CD8-positive, alpha-beta memory T cell (primary cell): ENCODE measurements around the gene ZDHHC21. TPM values are rescaled to one million over a fixed set of nuclear protein-coding genes. Genes with fewer than 3 reads are reported as not detected.

ENCODE experiments used
- CTCF ChIA-PET: fragments of 350-600 bp; sonication (Branson Sonifier 250); formaldehyde crosslinking; loops from one replicate; lab custom pipeline; 2021; ENCODE audit warnings: antibody characterized with exemption; lab: Charles Lee
- POLR2A ChIA-PET: fragments of 350-600 bp; sonication (Branson Sonifier 250); formaldehyde crosslinking; loops from one replicate; lab custom pipeline; 2021; ENCODE audit warnings: antibody characterized with exemption; lab: Charles Lee
- DNase-seq, 5 donors: peaks; one replicate each; pipeline versions ENCODE4 v3.0.0 to v3.0.0-alpha.2; 2020 to 2022; ENCODE audit warnings: mixed read lengths in 1 of 5
- H3K27ac ChIP-seq: one replicate; pipeline ENCODE4 v1.7.0; 2013; ENCODE audit warnings: low read depth, mild to moderate bottlenecking, low read length, moderate library complexity
- H3K27me3 ChIP-seq: 2 replicates; pipeline ENCODE4 v1.7.0; 2013; ENCODE audit warnings: low read length, mild to moderate bottlenecking; ENCODE audit not compliant: insufficient read depth, poor library complexity, severe bottlenecking
- H3K36me3 ChIP-seq: 2 replicates; pipeline ENCODE4 v1.7.0; 2013; ENCODE audit warnings: mild to moderate bottlenecking, low read length, moderate library complexity; ENCODE audit not compliant: insufficient read depth
- H3K4me1 ChIP-seq: 2 replicates; pipeline ENCODE4 v1.7.0; 2013; ENCODE audit warnings: mild to moderate bottlenecking, low read length, moderate library complexity; ENCODE audit not compliant: insufficient read depth
- H3K4me3 ChIP-seq: 2 replicates; pipeline ENCODE4 v1.7.0; 2013; ENCODE audit warnings: mild to moderate bottlenecking, low read length
- H3K9me3 ChIP-seq: 2 replicates; pipeline ENCODE4 v1.7.0; 2013; ENCODE audit warnings: mild to moderate bottlenecking, low read length
- H3K27ac Mint-ChIP-seq, 8 donors: one replicate each; pipeline ENCODE4 v1.8.0; 2020 to 2021; ENCODE audit warnings: mixed read lengths in 8 of 8, mild to moderate bottlenecking in 6 of 8, inconsistent platforms in 3 of 8, moderate library complexity in 3 of 8
- H3K27me3 Mint-ChIP-seq, 2 donors: one replicate each; pipeline ENCODE4 v1.8.0; 2020 to 2021; ENCODE audit warnings: mixed read lengths in 2 of 2, mild to moderate bottlenecking in 1 of 2, moderate library complexity in 1 of 2
- H3K36me3 Mint-ChIP-seq, 3 donors: one replicate each; pipeline ENCODE4 v1.8.0; 2020 to 2021; ENCODE audit warnings: mixed read lengths in 3 of 3, inconsistent platforms in 1 of 3, mild to moderate bottlenecking in 1 of 3
- H3K4me1 Mint-ChIP-seq, 3 donors: one replicate each; pipeline ENCODE4 v1.8.0; 2020 to 2021; ENCODE audit warnings: mixed read lengths in 3 of 3, inconsistent platforms in 1 of 3, mild to moderate bottlenecking in 1 of 3
- H3K4me3 Mint-ChIP-seq, 7 donors: one replicate each; pipeline ENCODE4 v1.8.0; 2020 to 2021; ENCODE audit warnings: mixed read lengths in 7 of 7, mild to moderate bottlenecking in 6 of 7, moderate library complexity in 4 of 7, inconsistent platforms in 2 of 7
- H3K9me3 Mint-ChIP-seq, 5 donors: one replicate each; pipeline ENCODE4 v1.8.0; 2020 to 2022; ENCODE audit warnings: mixed read lengths in 5 of 5, mild to moderate bottlenecking in 3 of 5, moderate library complexity in 2 of 5, inconsistent platforms in 1 of 5
- polyA plus RNA-seq: library from polyadenylated mRNA; unstranded; fragments of 300-500 nt; fragmentation: Illumina TruSeq; gene quantifications from one replicate; pipeline ENCODE4 v1.2.3, GENCODE V29; 2021
- total RNA-seq, 2 experiments: library from RNA; stranded (reverse); gene quantifications; one replicate each; pipeline ENCODE4 v1.2.3, GENCODE V29; 2021

The ZDHHC21 gene
- total and polyA plus RNA-seq, 3 experiments from 2014 or later, result 1.7 to 7.4 (median 5.9) TPM

GRCh38 chr9:14633148-14633547 lies 60.1 kb downstream of the ZDHHC21 start:
- DNase-seq, result no peak
- Histone ChIP-seq H3K4me1 (no peaks in the 10 kb centered on the region), H3K4me3 (no peak overlapping the region), H3K9me3 (no peaks in the 10 kb centered on the region), H3K27me3 (no peaks in the 10 kb centered on the region), H3K27ac (no peak overlapping the region), H3K36me3 (no peaks in the 10 kb centered on the region)
- H3K27me3 Mint-ChIP-seq, result peaks cover 0 to 3% of the 10 kb centered on the region in 2 donors
- peaks cover 11 to 22% (median 12%) of the 10 kb centered on the region in 3 donors for H3K4me1 Mint-ChIP-seq
- H3K27ac Mint-ChIP-seq, result no peak overlapping the region
- H3K9me3 Mint-ChIP-seq, result no peaks in the 10 kb centered on the region
- POLR2A ChIA-PET, result no interaction called here
- H3K36me3 Mint-ChIP-seq, result peaks cover 25 to 36% (median 35%) of the 10 kb centered on the region in 3 donors
- H3K4me3 Mint-ChIP-seq, result no peak overlapping the region
- CTCF ChIA-PET, result no interaction called here

- no peaks in the 10 kb centered on the region for H3K36me3 ChIP-seq
- POLR2A ChIA-PET, result no interaction called here
- no peaks in the 10 kb centered on the region for H3K4me1 ChIP-seq
- CTCF ChIA-PET, result no interaction called here
- no peak overlapping the region for H3K4me3 Mint-ChIP-seq
- H3K27ac ChIP-seq, result no peak overlapping the region
- H3K4me3 ChIP-seq, result no peak overlapping the region
- no peak for DNase-seq
- no peaks in the 10 kb centered on the region for H3K27me3 ChIP-seq
- peaks cover 7 to 9% (median 8%) of the 10 kb centered on the region in 3 donors for H3K4me1 Mint-ChIP-seq
- H3K27ac Mint-ChIP-seq, result peak overlapping the region in 1 of 8 donors; percentile 36
- H3K36me3 Mint-ChIP-seq, result peaks cover 18 to 31% (median 23%) of the 10 kb centered on the region in 3 donors
- no peaks in the 10 kb centered on the region for H3K9me3 Mint-ChIP-seq
- no peaks in the 10 kb centered on the region for H3K9me3 ChIP-seq
- no peaks in the 10 kb centered on the region for H3K27me3 Mint-ChIP-seq
These were observed 65.7 kb downstream of the ZDHHC21 start for GRCh38 chr9:14627513-14627912.

DNA sequence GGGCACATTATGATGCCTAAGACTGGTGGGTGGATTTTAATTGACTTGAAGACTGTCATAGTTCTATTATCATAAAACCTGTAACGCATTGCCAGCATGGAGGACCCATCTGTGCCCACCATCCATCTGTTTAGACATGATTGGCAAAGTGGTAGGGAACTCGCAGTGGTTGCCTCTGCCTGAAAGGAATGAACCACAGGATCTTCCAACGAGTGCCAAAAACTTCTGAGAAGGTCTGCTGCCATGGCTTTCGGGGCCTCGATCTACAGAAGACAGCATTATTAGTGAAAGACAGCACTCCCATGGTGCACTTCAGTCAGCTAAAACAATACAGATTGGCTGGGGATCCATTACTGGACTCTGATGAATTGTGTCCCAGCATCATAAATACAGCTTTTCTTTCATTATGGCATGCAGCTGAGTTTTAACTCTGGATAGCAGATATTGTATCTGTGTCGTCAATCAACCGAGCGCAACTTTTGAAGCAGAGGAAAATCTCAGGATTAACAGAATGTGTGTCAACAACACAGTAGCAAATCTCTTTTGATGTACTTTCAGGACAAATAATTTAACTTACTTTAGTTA lies 74.3 kb downstream of the ZDHHC21 start:
- Histone ChIP-seq H3K36me3 (no peaks in the 10 kb centered on the region), H3K4me1 (no peaks in the 10 kb centered on the region), H3K9me3 (no peaks in the 10 kb centered on the region), H3K27me3 (no peaks in the 10 kb centered on the region), H3K4me3 (no peak overlapping the region), H3K27ac (no peak overlapping the region)
- Mint-ChIP-seq H3K27ac (peak overlapping the region in 1 of 8 donors; percentile 23), H3K27me3 (no peaks in the 10 kb centered on the region), H3K36me3 (peaks cover 6 to 12% (median 7%) of the 10 kb centered on the region in 3 donors), H3K9me3 (no peaks in the 10 kb centered on the region), H3K4me3 (no peak overlapping the region), H3K4me1 (no peaks in the 10 kb centered on the region)
- ChIA-PET CTCF (no interaction called here), POLR2A (no interaction called here)
- no peak for DNase-seq

- Mint-ChIP-seq H3K27me3 (no peaks in the 10 kb centered on the region), H3K4me1 (no peaks in the 10 kb centered on the region), H3K36me3 (peaks cover 0 to 11% (median 3%) of the 10 kb centered on the region in 3 donors), H3K9me3 (no peaks in the 10 kb centered on the region), H3K27ac (peak overlapping the region in 2 of 8 donors; percentile 7 to 24), H3K4me3 (no peak overlapping the region)
- H3K27me3 ChIP-seq, result no peaks in the 10 kb centered on the region
- POLR2A ChIA-PET, result no interaction called here
- H3K4me3 ChIP-seq, result no peak overlapping the region
- no peak overlapping the region for H3K27ac ChIP-seq
- no peaks in the 10 kb centered on the region for H3K4me1 ChIP-seq
- no peaks in the 10 kb centered on the region for H3K9me3 ChIP-seq
- peak in 2 of 5 donors; percentile 4 to 10 for DNase-seq
- CTCF ChIA-PET, result interaction anchor here (0.6 kb wide), 1 partner anchor 164 kb away, joined by 3 read pairs; no protein-coding TSS in a partner anchor
- H3K36me3 ChIP-seq, result no peaks in the 10 kb centered on the region
These were observed 76.8 kb downstream of the ZDHHC21 start for GRCh38 chr9:14616188-14616982.

DNA sequence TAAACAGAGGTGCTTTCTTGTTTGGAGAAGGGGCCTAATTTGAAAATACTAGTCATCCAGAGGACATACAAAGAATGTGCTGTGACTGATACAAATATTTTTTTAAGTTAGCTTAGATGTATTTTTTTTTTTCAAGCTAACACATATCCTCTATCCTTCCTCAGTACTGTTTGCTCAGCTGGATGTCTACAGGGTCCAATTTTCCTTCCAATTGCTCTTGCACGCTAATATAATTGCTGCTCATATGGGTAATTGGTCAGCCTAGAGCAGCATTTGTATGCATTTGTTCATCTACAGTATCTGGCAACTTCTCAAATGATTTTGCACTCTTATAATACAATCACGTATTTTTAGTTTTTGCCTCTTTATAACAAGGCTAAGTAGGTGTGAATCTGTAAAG lies 84.7 kb downstream of the ZDHHC21 start:
- Mint-ChIP-seq H3K4me3 (no peak overlapping the region), H3K9me3 (no peaks in the 10 kb centered on the region), H3K27me3 (no peaks in the 10 kb centered on the region), H3K36me3 (peaks cover 4 to 11% (median 6%) of the 10 kb centered on the region in 3 donors), H3K27ac (no peak overlapping the region), H3K4me1 (no peaks in the 10 kb centered on the region)
- no peak for DNase-seq
- no peaks in the 10 kb centered on the region for H3K9me3 ChIP-seq
- H3K4me1 ChIP-seq, result no peaks in the 10 kb centered on the region
- H3K36me3 ChIP-seq, result no peaks in the 10 kb centered on the region
- ChIA-PET CTCF (no interaction called here), POLR2A (no interaction called here)
- H3K4me3 ChIP-seq, result no peak overlapping the region
- no peaks in the 10 kb centered on the region for H3K27me3 ChIP-seq
- no peak overlapping the region for H3K27ac ChIP-seq

- no peaks in the 10 kb centered on the region for H3K27me3 ChIP-seq
- Mint-ChIP-seq H3K4me3 (no peak overlapping the region), H3K27me3 (peaks cover 0 to 1% of the 10 kb centered on the region in 2 donors), H3K36me3 (peaks cover 23 to 65% (median 27%) of the 10 kb centered on the region in 3 donors), H3K9me3 (peaks cover 16 to 40% (median 24%) of the 10 kb centered on the region in 5 donors), H3K4me1 (no peaks in the 10 kb centered on the region), H3K27ac (no peak overlapping the region)
- DNase-seq, result no peak
- H3K27ac ChIP-seq, result no peak overlapping the region
- no peaks in the 10 kb centered on the region for H3K4me1 ChIP-seq
- ChIA-PET CTCF (no interaction called here), POLR2A (no interaction called here)
- H3K4me3 ChIP-seq, result no peak overlapping the region
- no peaks in the 10 kb centered on the region for H3K9me3 ChIP-seq
- no peaks in the 10 kb centered on the region for H3K36me3 ChIP-seq
These were observed 95.9 kb downstream of the ZDHHC21 start for GRCh38 chr9:14597171-14597799.

- no peak overlapping the region for H3K27ac ChIP-seq
- no peak overlapping the region for H3K4me3 ChIP-seq
- DNase-seq, result no peak
- H3K9me3 Mint-ChIP-seq, result peaks cover 2 to 20% (median 13%) of the 10 kb centered on the region in 5 donors
- H3K27me3 Mint-ChIP-seq, result peaks cover 0 to 1% of the 10 kb centered on the region in 2 donors
- CTCF ChIA-PET, result no interaction called here
- no peaks in the 10 kb centered on the region for H3K36me3 ChIP-seq
- no peaks in the 10 kb centered on the region for H3K4me1 Mint-ChIP-seq
- peaks cover 22 to 55% (median 33%) of the 10 kb centered on the region in 3 donors for H3K36me3 Mint-ChIP-seq
- POLR2A ChIA-PET, result no interaction called here
- H3K9me3 ChIP-seq, result no peaks in the 10 kb centered on the region
- no peaks in the 10 kb centered on the region for H3K4me1 ChIP-seq
- H3K27me3 ChIP-seq, result no peaks in the 10 kb centered on the region
- no peak overlapping the region for H3K27ac Mint-ChIP-seq
- H3K4me3 Mint-ChIP-seq, result no peak overlapping the region
These were observed 99.8 kb downstream of the ZDHHC21 start for GRCh38 chr9:14593406-14593805.

DNA sequence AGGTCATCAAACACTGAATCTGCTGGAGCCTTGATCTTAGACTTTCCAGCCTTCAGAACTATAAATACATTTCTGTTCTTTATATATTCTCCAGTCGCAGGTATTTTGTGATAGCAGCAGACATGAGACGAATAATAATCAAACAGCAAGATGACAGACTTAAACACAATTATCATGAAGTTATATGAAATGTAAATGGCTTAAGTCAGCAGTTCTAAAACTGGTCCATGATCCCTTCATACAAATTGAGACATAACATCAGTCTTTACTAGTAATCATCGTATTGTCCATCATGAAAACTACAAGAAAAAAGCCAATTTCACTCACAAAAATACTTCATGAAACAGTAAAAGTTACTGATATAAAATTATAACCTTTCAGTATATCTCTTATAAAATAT lies 101.8 kb downstream of the ZDHHC21 start:
- POLR2A ChIA-PET, result no interaction called here
- Mint-ChIP-seq H3K4me1 (peaks cover 0 to 5% (median 0%) of the 10 kb centered on the region in 3 donors), H3K9me3 (peaks cover 2 to 20% (median 5%) of the 10 kb centered on the region in 5 donors), H3K27ac (no peak overlapping the region), H3K27me3 (no peaks in the 10 kb centered on the region), H3K36me3 (peaks cover 18 to 46% (median 31%) of the 10 kb centered on the region in 3 donors), H3K4me3 (no peak overlapping the region)
- H3K4me3 ChIP-seq, result no peak overlapping the region
- no peaks in the 10 kb centered on the region for H3K9me3 ChIP-seq
- CTCF ChIA-PET, result no interaction called here
- H3K36me3 ChIP-seq, result no peaks in the 10 kb centered on the region
- no peak for DNase-seq
- no peaks in the 10 kb centered on the region for H3K4me1 ChIP-seq
- H3K27ac ChIP-seq, result no peak overlapping the region
- H3K27me3 ChIP-seq, result no peaks in the 10 kb centered on the region
